ENCODE data around the gene CTAGE1.
"Not testable (repeated sequence)": the region's sequence is repeated elsewhere in the genome, so short reads cannot be mapped to it uniquely, and the experiment has no call there.

CTAGE1 gene

DNA sequence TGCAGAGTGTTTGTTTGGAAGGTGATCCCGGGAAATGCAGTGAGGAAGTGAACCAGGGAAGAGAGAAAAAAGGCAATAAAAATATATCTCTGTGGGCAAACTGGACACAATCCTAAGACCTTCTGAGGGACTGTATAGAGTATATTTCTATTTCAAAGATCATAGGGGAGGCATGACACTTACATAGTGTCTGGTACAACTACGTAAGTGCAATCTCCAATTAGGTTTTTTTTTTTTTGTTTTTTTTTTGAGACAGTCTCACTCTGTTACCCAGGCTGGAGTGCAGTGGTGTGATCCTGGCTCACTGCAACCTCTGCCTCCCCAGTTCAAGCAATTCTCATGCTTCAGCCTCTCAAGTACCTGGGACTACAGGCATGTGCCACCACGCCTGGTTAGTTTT is 24.6 kb downstream of the CTAGE1 start:
- not testable (repeated sequence) for H2AFZ ChIP-seq (ENCODE audit: insufficient read depth, low read length, poor library complexity); H3K14ac ChIP-seq (ENCODE audit: low read length); H3K4ac ChIP-seq (ENCODE audit: low read depth, low read length); H2BK5ac ChIP-seq (ENCODE audit: low read depth, low read length, poor library complexity); H3K4me1 ChIP-seq (ENCODE audit: control insufficient read depth in 1 of 2, insufficient read depth in 2 of 2, low read length in 2 of 2); H3K36me3 ChIP-seq (ENCODE audit: control insufficient read depth in 1 of 2, insufficient read depth in 2 of 2, low read length in 2 of 2); H2AK5ac ChIP-seq (ENCODE audit: low read length); H2BK12ac ChIP-seq (ENCODE audit: low read length); H4K12ac ChIP-seq (ENCODE audit: low read depth, low read length); DNase-seq; H3K27ac ChIP-seq (ENCODE audit: low read depth, low read length); H2BK120ac ChIP-seq (ENCODE audit: insufficient read depth, low read length, poor library complexity); H4K91ac ChIP-seq (ENCODE audit: low read depth, low read length); H3K9ac ChIP-seq (ENCODE audit: low read length); H3K18ac ChIP-seq (ENCODE audit: low read length); H3K27me3 ChIP-seq (ENCODE audit: insufficient read depth, low read length); H3K79me2 ChIP-seq (ENCODE audit: control insufficient read depth, insufficient read depth, low read length, poor library complexity); H3K4me3 ChIP-seq (ENCODE audit: low read depth, low read length); H3K79me1 ChIP-seq (ENCODE audit: low read length); H4K8ac ChIP-seq (ENCODE audit: low read depth, low read length); H3K9me3 ChIP-seq (ENCODE audit: insufficient read depth, low read depth, low read length); H3K23ac ChIP-seq (ENCODE audit: low read length); H3K4me2 ChIP-seq (ENCODE audit: low read length)
- no CpG with 5 or more reads among the region's 3 CpGs for WGBS (ENCODE audit: extremely low coverage, insufficient coverage, insufficient read length)

DNA sequence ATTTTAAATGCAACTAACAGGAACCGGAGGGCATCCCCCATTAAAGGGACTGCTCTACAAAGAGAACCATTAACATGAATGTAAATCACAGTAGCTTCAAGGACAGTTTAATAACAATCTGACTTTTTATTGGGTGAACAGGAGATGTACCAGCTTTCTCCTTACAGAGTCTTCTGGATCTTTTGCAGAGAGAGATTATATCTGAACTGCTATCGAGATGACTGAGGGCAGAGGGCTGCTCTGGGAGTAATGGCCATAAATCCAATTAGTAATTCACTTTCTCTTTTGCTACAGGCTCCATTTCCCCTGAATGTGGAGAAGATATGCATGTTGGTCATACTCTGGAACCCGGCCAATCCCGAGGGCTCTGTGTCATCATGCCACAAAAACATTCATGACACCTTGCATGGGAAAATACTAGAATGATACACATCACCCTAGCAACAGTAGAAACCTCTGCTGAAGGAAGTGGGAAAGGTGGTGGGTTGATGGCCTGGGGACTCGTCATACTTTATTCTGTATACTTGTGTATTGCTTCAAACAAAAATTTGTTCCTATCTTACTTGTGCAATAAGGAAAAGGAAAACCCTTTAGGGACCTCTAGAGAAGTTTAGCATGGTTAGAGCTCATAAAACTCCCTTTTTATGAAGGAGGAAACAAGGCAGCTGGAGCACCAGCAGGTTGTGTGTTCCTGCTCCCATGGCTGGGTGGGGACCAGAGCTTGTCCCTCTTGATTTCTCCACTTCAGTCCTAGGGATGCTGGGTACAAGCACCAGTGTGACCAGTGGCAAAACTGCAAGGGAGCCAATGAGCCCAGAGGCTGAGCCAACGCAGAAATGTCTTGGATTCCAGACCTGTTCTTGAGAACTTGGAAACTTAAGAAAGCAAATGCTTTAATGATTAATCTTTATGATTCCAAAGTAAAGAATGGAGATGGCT is 26.0 kb downstream of the CTAGE1 start:
- no peak overlapping the region for H3K4ac ChIP-seq (ENCODE audit: low read depth, low read length)
- no peak overlapping the region for H4K12ac ChIP-seq (ENCODE audit: low read depth, low read length)
- H2BK5ac ChIP-seq (ENCODE audit: low read depth, low read length, poor library complexity): no peak overlapping the region
- H4K91ac ChIP-seq (ENCODE audit: low read depth, low read length): no peak overlapping the region
- no peak overlapping the region for H3K4me2 ChIP-seq (ENCODE audit: low read length)
- H3K14ac ChIP-seq (ENCODE audit: low read length): no peak overlapping the region
- H3K23ac ChIP-seq (ENCODE audit: low read length): no peak overlapping the region
- no peak overlapping the region for H2BK120ac ChIP-seq (ENCODE audit: insufficient read depth, low read length, poor library complexity)
- WGBS (ENCODE audit: extremely low coverage, insufficient coverage, insufficient read length): no CpG with 5 or more reads among the region's 6 CpGs
- H2BK12ac ChIP-seq (ENCODE audit: low read length): no peak overlapping the region
- H2AK5ac ChIP-seq (ENCODE audit: low read length): no peak overlapping the region
- no peaks in the 10 kb centered on the region for H3K79me2 ChIP-seq (ENCODE audit: control insufficient read depth, insufficient read depth, low read length, poor library complexity)
- no peak overlapping the region for H2AFZ ChIP-seq (ENCODE audit: insufficient read depth, low read length, poor library complexity)
- H3K27me3 ChIP-seq (ENCODE audit: insufficient read depth, low read length): no peaks in the 10 kb centered on the region
- no peaks in the 10 kb centered on the region for H3K36me3 ChIP-seq (ENCODE audit: control insufficient read depth in 1 of 2, insufficient read depth in 2 of 2, low read length in 2 of 2)
- H4K8ac ChIP-seq (ENCODE audit: low read depth, low read length): no peak overlapping the region
- DNase-seq: peak; percentile 22 to 25
- no peak overlapping the region for H3K18ac ChIP-seq (ENCODE audit: low read length)
- H3K79me1 ChIP-seq (ENCODE audit: low read length): no peaks in the 10 kb centered on the region
- H3K9me3 ChIP-seq (ENCODE audit: insufficient read depth, low read depth, low read length): no peaks in the 10 kb centered on the region
- no peak overlapping the region for H3K4me3 ChIP-seq (ENCODE audit: low read depth, low read length)
- H3K27ac ChIP-seq (ENCODE audit: low read depth, low read length): no peak overlapping the region
- no peak overlapping the region for H3K9ac ChIP-seq (ENCODE audit: low read length)
- H3K4me1 ChIP-seq (ENCODE audit: control insufficient read depth in 1 of 2, insufficient read depth in 2 of 2, low read length in 2 of 2): peaks cover 0 to 2% of the 10 kb centered on the region in 2 experiments

DNA sequence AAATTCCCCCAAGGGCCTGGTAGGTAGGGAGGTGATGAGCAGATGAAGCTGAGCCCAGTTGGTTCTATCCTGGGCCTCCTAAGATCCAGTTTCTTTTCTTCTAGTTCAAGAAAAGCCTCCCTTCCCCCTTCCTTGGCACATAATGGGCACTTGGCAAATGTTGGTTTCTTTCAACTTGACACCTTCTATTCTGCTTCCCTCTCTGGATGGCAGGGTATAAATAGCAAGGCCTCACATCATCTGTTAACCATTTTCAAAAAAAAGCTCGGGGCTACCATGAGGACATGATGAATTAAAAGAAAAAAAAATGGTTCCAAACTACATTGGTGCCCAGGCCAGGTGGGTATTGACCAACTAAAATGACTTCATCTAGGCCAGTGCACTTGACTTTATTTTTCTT is 29.9 kb downstream of the CTAGE1 start:
- H3K27me3 ChIP-seq (ENCODE audit: insufficient read depth, low read length): no peaks in the 10 kb centered on the region
- no peak overlapping the region for H3K23ac ChIP-seq (ENCODE audit: low read length)
- H3K4me3 ChIP-seq (ENCODE audit: low read depth, low read length): no peak overlapping the region
- H3K4me1 ChIP-seq (ENCODE audit: control insufficient read depth in 1 of 2, insufficient read depth in 2 of 2, low read length in 2 of 2): peaks cover 0 to 2% of the 10 kb centered on the region in 2 experiments
- no peak overlapping the region for H4K8ac ChIP-seq (ENCODE audit: low read depth, low read length)
- no peaks in the 10 kb centered on the region for H3K36me3 ChIP-seq (ENCODE audit: control insufficient read depth in 1 of 2, insufficient read depth in 2 of 2, low read length in 2 of 2)
- H2BK120ac ChIP-seq (ENCODE audit: insufficient read depth, low read length, poor library complexity): no peak overlapping the region
- no peak overlapping the region for H3K27ac ChIP-seq (ENCODE audit: low read depth, low read length)
- H3K79me2 ChIP-seq (ENCODE audit: control insufficient read depth, insufficient read depth, low read length, poor library complexity): no peaks in the 10 kb centered on the region
- H3K9ac ChIP-seq (ENCODE audit: low read length): no peak overlapping the region
- DNase-seq: no peak
- H3K14ac ChIP-seq (ENCODE audit: low read length): no peak overlapping the region
- no peaks in the 10 kb centered on the region for H3K9me3 ChIP-seq (ENCODE audit: insufficient read depth, low read depth, low read length)
- H3K18ac ChIP-seq (ENCODE audit: low read length): no peak overlapping the region
- no peak overlapping the region for H2AFZ ChIP-seq (ENCODE audit: insufficient read depth, low read length, poor library complexity)
- H2BK12ac ChIP-seq (ENCODE audit: low read length): no peak overlapping the region
- H4K91ac ChIP-seq (ENCODE audit: low read depth, low read length): no peak overlapping the region
- H2AK5ac ChIP-seq (ENCODE audit: low read length): no peak overlapping the region
- H3K79me1 ChIP-seq (ENCODE audit: low read length): no peaks in the 10 kb centered on the region
- H3K4ac ChIP-seq (ENCODE audit: low read depth, low read length): no peak overlapping the region
- WGBS (ENCODE audit: extremely low coverage, insufficient coverage, insufficient read length): no CpG with 5 or more reads among the region's 1 CpG
- H4K12ac ChIP-seq (ENCODE audit: low read depth, low read length): no peak overlapping the region
- H3K4me2 ChIP-seq (ENCODE audit: low read length): no peak overlapping the region
- H2BK5ac ChIP-seq (ENCODE audit: low read depth, low read length, poor library complexity): no peak overlapping the region

DNA sequence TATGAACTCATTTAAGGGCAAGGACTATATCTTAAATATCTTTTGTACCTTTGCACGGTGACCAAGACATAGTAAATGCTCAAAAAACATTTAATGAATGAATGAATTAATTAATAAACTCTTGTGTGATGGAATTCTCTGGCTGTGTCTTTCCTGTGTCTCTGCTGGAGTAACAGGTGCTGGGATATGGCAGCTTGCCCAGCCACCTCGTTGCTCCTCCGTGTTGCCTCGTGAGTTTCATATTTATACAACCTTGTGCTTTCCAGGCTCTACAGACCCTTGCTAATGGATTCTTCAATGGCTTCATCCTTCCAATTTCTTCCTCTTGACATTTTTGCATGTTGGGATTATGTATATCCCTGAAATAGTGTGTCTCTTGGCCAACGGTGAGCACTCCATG is 30.4 kb downstream of the CTAGE1 start:
- Histone ChIP-seq H3K4ac (ENCODE audit: low read depth, low read length) (no peak overlapping the region), H3K27me3 (ENCODE audit: insufficient read depth, low read length) (no peaks in the 10 kb centered on the region), H3K14ac (ENCODE audit: low read length) (no peak overlapping the region), H3K4me1 (ENCODE audit: control insufficient read depth in 1 of 2, insufficient read depth in 2 of 2, low read length in 2 of 2) (peaks cover 0 to 2% of the 10 kb centered on the region in 2 experiments), H3K9me3 (ENCODE audit: insufficient read depth, low read depth, low read length) (no peaks in the 10 kb centered on the region), H2AFZ (ENCODE audit: insufficient read depth, low read length, poor library complexity) (no peak overlapping the region), H2BK120ac (ENCODE audit: insufficient read depth, low read length, poor library complexity) (no peak overlapping the region), H2BK5ac (ENCODE audit: low read depth, low read length, poor library complexity) (no peak overlapping the region), H3K18ac (ENCODE audit: low read length) (no peak overlapping the region), H3K79me1 (ENCODE audit: low read length) (no peaks in the 10 kb centered on the region), H3K27ac (ENCODE audit: low read depth, low read length) (no peak overlapping the region), H3K4me2 (ENCODE audit: low read length) (no peak overlapping the region), H2BK12ac (ENCODE audit: low read length) (no peak overlapping the region), H3K9ac (ENCODE audit: low read length) (no peak overlapping the region), H4K8ac (ENCODE audit: low read depth, low read length) (no peak overlapping the region), H3K36me3 (ENCODE audit: control insufficient read depth in 1 of 2, insufficient read depth in 2 of 2, low read length in 2 of 2) (no peaks in the 10 kb centered on the region), H2AK5ac (ENCODE audit: low read length) (no peak overlapping the region), H3K23ac (ENCODE audit: low read length) (no peak overlapping the region), H3K79me2 (ENCODE audit: control insufficient read depth, insufficient read depth, low read length, poor library complexity) (no peaks in the 10 kb centered on the region), H4K91ac (ENCODE audit: low read depth, low read length) (no peak overlapping the region), H4K12ac (ENCODE audit: low read depth, low read length) (no peak overlapping the region), H3K4me3 (ENCODE audit: low read depth, low read length) (no peak overlapping the region)
- no CpG with 5 or more reads among the region's 5 CpGs for WGBS (ENCODE audit: extremely low coverage, insufficient coverage, insufficient read length)
- no peak for DNase-seq

All from trophoblast cell (in vitro differentiated cells and primary cell).